AG04450 (cell line): ENCODE data around the gene LGMN. TPM values are rescaled to one million over a fixed set of nuclear protein-coding genes. Genes with fewer than 3 reads are reported as not detected.
A peak's percentile ranks its signal among the peaks of the same experiment; 100 is the strongest.
"Not testable (repeated sequence)": the region's sequence is repeated elsewhere in the genome, so short reads cannot be mapped to it uniquely, and the experiment has no call there.

Experiments used
- CTCF ChIA-PET: fragments of 300-600, 350-600 bp; formaldehyde crosslinking; extraction: SDS; loops from one replicate; lab custom pipeline; 2022; ENCODE audit warnings: antibody characterized with exemption, inconsistent platforms; lab: Charles Lee
- POLR2A ChIA-PET: fragments of 350-600 bp; formaldehyde crosslinking; extraction: SDS; loops from one replicate; lab custom pipeline; 2021; ENCODE audit warnings: antibody characterized with exemption, inconsistent platforms; lab: Yijun Ruan, JAX
- DNase-seq: peaks from one replicate; pipeline ENCODE4 v3.0.0-alpha.2; 2011; ENCODE audit warnings: low read depth, low spot score
- H3K27ac ChIP-seq: one replicate; pipeline ENCODE4 v1.5.1; 2012; ENCODE audit warnings: low read depth, low read length, control low read depth
- H3K27me3 ChIP-seq: one replicate; pipeline ENCODE4 v1.6.0; 2012; ENCODE audit warnings: low read length; ENCODE audit not compliant: control insufficient read depth, insufficient read depth
- H3K4me3 ChIP-seq: 2 replicates; pipeline ENCODE4 v1.5.1; 2011; ENCODE audit warnings: mild to moderate bottlenecking, low read depth, low read length, control low read depth
- H3K9me3 ChIP-seq: 2 replicates; pipeline ENCODE4 v1.5.1; 2012; ENCODE audit warnings: low read length; ENCODE audit not compliant: control insufficient read depth, insufficient read depth
- polyA plus RNA-seq: library from polyadenylated mRNA; depleted of rRNA; stranded (reverse); fragments of >200 nt; gene quantifications from 2 replicates; pipeline ENCODE4 v1.2.3, GENCODE V29; 2011
- TF ChIP-seq, protein P1 (sequence below): IDR thresholded peaks from 2 replicates; pipeline ENCODE4 v1.5.1; 2011; ENCODE audit warnings: low read depth, low read length, control low read depth, inconsistent platforms

Gene LGMN
- polyA plus RNA-seq, 1 experiment = 21.8 TPM

DNA sequence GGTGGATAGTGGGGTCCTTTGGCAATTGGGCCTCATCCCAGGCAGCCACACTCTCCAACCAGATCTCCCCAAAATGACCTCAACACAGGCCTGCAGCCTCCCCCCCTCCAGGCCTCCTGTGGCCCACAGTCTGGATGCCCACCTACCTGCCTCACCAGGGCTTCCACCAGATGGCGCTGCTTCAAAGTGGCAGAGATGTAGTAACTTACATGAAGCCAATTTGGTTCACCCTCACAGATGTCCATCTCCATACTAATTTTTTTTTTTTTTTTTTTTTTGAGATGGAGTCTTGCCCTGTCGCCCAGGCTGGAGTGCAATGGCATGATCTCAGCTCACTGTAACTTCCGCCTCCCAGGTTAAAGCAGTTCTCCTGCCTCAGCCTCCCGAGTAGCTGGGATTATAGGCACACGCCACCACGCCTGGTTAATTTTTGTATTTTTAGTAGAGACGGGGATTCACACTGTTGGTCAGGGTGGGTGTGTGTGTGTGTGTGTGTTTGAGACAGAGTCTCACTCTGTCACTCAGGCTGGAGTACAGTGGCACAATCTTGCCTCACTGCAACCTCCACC, 33.6 kb downstream of the LGMN start:
- ChIA-PET CTCF (interaction anchor here (0.6 to 3.9 kb wide), 11 partner anchors 11 to 1407 kb away, joined by 3 to 46 read pairs (median 6); no protein-coding TSS in a partner anchor), POLR2A (interaction anchor here (0.7 kb wide), 1 partner anchor 9 kb away, joined by 7 read pairs; no protein-coding TSS in a partner anchor)
- H3K4me3 ChIP-seq, H3K27me3 ChIP-seq, H3K27ac ChIP-seq, DNase-seq, H3K9me3 ChIP-seq: not testable (repeated sequence)
- TF ChIP-seq, protein P1, sequence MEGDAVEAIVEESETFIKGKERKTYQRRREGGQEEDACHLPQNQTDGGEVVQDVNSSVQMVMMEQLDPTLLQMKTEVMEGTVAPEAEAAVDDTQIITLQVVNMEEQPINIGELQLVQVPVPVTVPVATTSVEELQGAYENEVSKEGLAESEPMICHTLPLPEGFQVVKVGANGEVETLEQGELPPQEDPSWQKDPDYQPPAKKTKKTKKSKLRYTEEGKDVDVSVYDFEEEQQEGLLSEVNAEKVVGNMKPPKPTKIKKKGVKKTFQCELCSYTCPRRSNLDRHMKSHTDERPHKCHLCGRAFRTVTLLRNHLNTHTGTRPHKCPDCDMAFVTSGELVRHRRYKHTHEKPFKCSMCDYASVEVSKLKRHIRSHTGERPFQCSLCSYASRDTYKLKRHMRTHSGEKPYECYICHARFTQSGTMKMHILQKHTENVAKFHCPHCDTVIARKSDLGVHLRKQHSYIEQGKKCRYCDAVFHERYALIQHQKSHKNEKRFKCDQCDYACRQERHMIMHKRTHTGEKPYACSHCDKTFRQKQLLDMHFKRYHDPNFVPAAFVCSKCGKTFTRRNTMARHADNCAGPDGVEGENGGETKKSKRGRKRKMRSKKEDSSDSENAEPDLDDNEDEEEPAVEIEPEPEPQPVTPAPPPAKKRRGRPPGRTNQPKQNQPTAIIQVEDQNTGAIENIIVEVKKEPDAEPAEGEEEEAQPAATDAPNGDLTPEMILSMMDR = peak; percentile 82

DNA sequence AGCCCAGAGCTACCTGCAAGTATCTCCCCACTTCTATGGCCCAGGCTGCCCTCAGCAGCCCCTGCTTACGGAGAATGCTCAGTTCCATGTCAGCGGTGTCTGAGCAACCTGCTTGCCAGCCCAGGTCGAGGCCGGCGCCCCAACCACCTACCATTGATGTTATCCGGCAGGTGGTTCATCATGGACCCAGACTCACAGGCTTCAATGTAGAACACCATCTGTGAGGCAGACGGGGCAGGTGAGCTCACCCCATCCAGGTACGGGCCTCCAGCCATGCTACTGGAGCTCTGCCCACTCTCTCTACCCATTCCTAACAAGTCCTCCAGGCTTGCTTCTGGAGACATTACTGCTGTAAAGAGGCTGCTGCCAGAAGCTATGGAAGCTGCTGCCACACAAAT, 35.8 kb downstream of the LGMN start:
- DNase-seq = no peak
- H3K27ac ChIP-seq = no peak overlapping the region
- H3K4me3 ChIP-seq = no peak overlapping the region
- H3K27me3 ChIP-seq = no peaks in the 10 kb centered on the region
- CTCF ChIA-PET = interaction anchor here (1.3 to 3.9 kb wide), 3 partner anchors 26 to 72 kb away, joined by 3 to 46 read pairs (median 5); no protein-coding TSS in a partner anchor
- TF ChIP-seq, protein P1 = no peak
- H3K9me3 ChIP-seq = no peaks in the 10 kb centered on the region
- POLR2A ChIA-PET = no interaction called here

DNA sequence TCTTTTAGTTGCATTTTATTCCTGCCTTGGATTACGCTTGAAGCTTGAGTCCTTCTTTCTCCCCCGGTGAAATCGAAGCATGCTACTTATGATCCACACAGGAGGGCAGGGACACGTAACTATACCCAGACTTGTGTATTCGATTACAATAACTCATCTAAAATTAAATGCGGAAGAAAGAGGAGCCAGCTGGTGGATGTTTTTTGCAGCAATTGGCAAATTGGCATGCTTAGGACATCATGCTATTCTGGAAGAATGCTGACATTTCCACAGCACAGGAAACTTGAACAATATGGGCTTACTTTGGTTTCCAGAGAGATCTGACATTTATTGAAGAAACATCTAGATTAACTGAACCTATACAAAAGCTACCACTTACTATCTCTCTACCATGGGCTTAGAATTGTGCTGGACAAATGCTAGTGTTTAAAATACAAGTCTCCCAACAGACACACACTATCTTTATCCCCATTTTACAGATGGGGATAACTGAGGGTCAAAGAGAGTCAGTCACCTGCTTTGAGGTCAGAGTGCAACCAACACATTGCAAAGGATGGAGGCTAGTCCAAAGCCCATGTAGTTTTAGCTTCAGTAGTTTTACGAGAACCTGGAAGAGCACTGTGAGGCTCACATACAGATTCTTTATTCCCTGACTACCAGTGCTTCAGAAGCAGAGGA, 36.3 kb downstream of the LGMN start:
- DNase-seq = no peak
- no peak overlapping the region for H3K27ac ChIP-seq
- ChIA-PET POLR2A (no interaction called here), CTCF (interaction anchor here (1.3 to 3.9 kb wide), 3 partner anchors 25 to 72 kb away, joined by 3 to 46 read pairs (median 5); no protein-coding TSS in a partner anchor)
- H3K9me3 ChIP-seq = no peaks in the 10 kb centered on the region
- TF ChIP-seq, protein P1 = no peak
- no peak overlapping the region for H3K4me3 ChIP-seq
- no peaks in the 10 kb centered on the region for H3K27me3 ChIP-seq

DNA sequence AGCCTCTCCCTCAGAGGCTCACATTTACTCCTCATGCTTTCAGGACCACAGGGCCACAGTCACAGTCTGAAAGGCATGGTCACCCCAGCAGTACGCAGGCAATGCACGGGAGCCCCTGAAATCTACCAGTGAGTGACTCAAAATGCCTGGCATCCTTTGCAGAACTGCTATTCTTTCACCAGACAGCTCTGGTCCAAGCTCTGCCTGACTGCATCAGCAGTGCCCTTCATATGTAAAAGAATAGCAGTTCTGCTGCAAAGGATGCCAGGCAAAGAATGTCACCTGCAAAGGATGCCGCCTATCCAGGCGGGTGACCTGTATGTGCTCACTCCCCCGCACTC, 38.5 kb downstream of the LGMN start:
- TF ChIP-seq, protein P1 = no peak
- DNase-seq = no peak
- CTCF ChIA-PET = interaction anchor here (1.4 to 2.6 kb wide), 2 partner anchors 74 to 575 kb away, joined by 3 to 15 read pairs; no protein-coding TSS in a partner anchor
- Histone ChIP-seq H3K27ac (no peak overlapping the region), H3K4me3 (no peak overlapping the region), H3K27me3 (no peaks in the 10 kb centered on the region), H3K9me3 (no peaks in the 10 kb centered on the region; the same call in 1 of the 2 replicates)
- POLR2A ChIA-PET = no interaction called here
